HG03575 (cell line): ENCODE data around the gene PLK5.
"Not testable (repeated sequence)": the region's sequence is repeated elsewhere in the genome, so short reads cannot be mapped to it uniquely, and the experiment has no call there.

Source experiments
- ATAC-seq: cut with Tn5 transposase; IDR thresholded peaks from one replicate; pipeline ENCODE4 v1.9.1; 2021; ENCODE audit not compliant: unreplicated experiment, insufficient number of reproducible peaks, low FRiP score; ENCODE audit errors: extremely low read depth

PLK5 gene

DNA sequence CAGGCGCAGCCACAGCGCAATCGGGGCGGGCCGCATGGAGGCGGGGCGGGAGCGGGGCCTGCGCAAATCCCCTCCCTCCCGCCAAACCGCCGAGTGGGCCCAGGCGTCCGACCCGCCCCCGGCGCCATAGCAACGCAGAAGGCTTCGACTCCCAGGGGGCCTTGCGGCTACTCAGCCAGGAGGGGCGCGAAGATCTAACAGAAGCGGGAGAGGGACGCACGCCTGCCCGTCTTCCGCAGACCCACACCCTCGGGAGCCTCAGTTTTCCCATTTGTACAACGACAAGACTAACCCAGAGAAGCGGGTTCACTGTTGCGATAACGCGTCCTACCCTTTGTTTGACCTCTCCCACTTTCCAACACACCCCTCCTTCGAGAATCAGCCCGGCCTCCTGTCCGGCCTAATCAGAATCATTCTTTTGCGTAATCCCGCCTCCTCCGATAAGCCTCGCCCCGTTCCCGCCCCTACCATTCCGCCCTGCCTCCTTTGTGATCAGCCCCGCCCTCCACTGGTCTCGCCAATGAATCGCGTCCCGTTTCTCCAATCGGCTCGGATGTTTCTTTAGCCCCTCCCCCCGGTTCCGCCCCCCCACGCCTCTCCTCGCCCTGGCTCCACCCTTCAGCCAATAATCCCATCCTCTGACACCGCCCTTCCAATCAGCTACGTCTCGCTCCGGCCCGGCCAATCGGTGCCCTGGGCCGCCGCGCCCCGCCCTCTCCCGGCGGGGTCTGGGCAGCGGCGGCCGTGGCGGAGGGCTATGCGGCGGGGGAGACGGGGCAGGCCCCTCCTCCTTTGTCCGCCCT, 33.4 kb upstream of the PLK5 start, which contains the start of gene PCSK4:
Gene PCSK4, minus strand, starts transcription at position 40 of the 803 bp plus-strand sequence. Its CDS starts 4 bp downstream, at position 36.
- no peak for ATAC-seq

DNA sequence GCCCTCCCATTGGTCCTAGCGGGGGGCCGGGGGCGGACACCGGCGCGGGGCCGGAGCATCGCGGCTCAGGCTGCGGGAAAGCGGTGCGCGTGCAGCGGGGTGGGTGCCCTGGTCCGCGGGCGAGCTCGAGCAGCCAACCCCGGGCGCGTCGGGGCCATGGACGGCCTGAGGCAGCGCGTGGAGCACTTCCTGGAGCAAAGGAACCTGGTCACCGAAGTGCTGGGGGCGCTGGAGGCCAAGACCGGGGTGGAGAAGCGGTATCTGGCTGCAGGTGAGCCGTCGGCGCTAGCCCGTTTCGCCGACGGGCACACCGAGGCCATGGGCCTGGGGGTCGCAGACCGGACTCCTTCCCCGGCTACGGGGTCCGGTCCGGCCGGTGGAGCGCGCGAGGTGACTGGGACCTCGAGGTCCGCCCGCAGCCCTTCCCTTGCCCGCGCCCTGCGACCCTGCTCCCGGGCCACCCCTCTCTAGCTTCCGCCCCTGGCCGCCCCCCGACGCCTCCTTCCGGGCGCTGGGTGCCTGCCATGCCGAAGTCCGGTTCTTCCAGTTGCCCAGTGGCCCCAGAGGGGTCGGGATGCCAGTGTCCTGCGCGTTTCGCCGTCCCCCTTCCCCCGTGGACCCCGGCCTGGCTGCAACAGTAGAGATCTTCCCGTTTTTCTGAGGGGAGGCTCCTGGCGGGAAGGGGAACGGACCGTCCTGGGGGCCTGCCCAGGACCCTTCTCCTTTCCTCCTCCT, 32.6 kb upstream of the PLK5 start, which contains the start of gene REEP6:
Gene REEP6, plus strand, starts transcription at position 68 of the 735 bp plus-strand sequence. Its CDS starts 89 bp downstream, at position 157.
- no peak for ATAC-seq

- ATAC-seq, result no peak
Observed at GRCh38 chr19:1491849-1492170, 32.1 kb upstream of the PLK5 start.

- ATAC-seq, result no peak
Observed at GRCh38 chr19:1492474-1493006, 31.3 kb upstream of the PLK5 start.

GRCh38 chr19:1494115-1494815, 29.6 kb upstream of the PLK5 start:
- no peak for ATAC-seq

- no peak for ATAC-seq
Observed at GRCh38 chr19:1495051-1495798, 28.7 kb upstream of the PLK5 start.

DNA sequence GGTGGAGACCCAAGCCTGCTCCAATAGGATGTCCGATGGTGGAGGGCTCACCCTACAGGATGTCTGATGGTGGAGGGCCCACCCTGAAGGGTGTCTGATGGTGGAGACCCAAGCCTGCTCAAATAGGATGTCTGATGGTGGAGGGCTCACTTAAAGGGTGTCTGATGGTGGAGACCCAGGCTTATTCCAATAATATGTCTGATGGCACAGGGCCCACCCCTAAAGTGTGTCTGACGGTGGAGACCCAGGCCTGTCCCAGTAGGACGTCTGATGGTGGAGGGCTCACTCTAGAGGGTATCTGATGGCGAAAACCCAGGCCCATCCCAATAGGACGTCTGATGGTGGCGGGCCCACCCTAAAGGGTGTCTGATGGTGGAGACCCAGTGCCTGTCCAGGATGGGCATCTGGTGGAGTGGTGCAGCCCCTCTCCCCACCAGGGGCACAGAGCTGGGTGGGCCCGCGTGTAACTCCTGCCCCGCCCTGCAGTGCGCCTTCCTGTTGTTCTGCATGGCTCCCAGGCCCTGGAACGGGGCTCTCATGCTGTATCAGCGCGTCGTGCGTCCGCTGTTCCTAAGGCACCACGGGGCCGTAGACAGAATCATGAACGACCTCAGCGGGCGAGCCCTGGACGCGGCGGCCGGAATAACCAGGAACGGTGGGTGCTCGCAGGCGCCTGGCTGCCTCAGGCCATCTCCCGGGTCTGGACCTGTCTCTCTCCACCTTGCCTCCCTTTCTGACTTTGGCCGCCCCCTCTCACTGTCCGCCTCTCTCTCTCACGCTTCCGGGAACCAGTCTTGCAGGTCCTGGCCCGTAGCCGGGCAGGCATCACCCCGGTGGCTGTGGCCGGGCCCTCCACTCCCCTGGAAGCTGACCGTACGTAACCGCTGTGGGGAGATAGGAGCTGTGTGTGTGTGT, 27.8 kb upstream of the PLK5 start:
- ATAC-seq, result no peak

- ATAC-seq, result no peak
Observed at GRCh38 chr19:1496714-1497577, 26.9 kb upstream of the PLK5 start.

DNA sequence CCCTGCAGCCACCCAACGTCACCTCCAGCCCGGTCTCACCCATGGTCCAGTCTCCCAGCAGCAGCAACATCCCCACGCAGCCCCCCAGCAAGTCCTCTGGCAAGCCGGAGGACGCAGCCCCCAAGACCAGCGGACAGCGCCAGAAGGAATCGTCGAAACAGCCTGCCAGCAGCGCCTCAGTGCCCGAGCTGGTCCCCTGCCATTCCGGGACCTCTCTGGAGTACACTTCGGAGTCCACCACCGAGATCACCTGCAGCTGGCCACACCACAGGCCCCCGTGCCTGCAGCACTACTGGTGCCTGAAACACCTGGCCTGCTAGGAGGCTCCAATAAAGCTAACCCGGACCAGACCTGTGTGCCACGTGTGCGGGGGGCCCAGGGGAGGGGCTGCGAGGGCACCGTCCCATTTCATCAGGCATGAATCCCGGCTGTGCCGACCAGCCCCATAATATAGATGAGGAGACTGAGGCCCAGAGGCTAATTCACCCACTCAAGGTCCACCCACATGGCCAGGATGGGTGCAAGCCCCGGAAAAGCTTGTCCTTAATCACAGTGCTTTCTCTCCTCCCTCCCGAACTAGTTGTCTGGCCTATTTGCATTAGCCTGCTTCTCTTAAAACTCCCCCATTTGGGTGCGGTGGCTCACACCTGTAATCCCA, 26.2 kb upstream of the PLK5 start:
- no peak for ATAC-seq

- not testable (repeated sequence) for ATAC-seq
Observed at GRCh38 chr19:1499231-1499630, 24.6 kb upstream of the PLK5 start.

DNA sequence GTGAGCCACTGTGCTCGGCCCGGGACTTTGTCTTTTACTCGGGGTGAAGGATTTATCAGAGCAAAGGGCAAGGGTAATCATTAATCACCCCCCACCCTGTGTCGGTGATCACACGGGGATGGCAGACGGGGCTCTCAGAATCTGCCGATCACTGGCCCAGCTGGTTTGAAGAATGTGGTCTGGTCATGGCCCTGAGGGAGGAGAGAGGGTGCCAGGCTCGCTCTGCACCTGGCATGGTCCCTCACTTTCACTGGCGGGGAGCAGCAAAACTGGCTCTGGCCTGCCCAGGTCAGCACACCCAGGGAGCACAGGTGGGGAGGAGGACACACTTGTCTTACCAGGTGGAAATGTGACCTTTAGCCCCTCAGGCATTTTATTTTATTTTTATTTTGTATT, 22.7 kb upstream of the PLK5 start:
- ATAC-seq, result no peak

- no peak for ATAC-seq
Observed at GRCh38 chr19:1502433-1503088, 21.3 kb upstream of the PLK5 start.

GRCh38 chr19:1503089-1503924, 20.6 kb upstream of the PLK5 start:
- no peak for ATAC-seq

GRCh38 chr19:1503925-1504773, 19.7 kb upstream of the PLK5 start:
- no peak for ATAC-seq
